SU-DHL-6 (cell line): Measurements from ENCODE around the gene NT5C2.

ENCODE experiments used
- H2AFZ ChIP-seq: fragments of 200-600 bp; sonication (generic); 2 replicates; pipeline ENCODE4 v1.6.1; 2014; ENCODE audit warnings: low read depth, mild to moderate bottlenecking, moderate library complexity, mixed read lengths, antibody characterized with exemption, low read length; ENCODE audit not compliant: severe bottlenecking
- H3F3A ChIP-seq: fragments of 200-600 bp; shearing (Covaris generic); 2 replicates; pipeline ENCODE4 v1.6.0; 2016; ENCODE audit warnings: antibody characterized with exemption, mild to moderate bottlenecking; ENCODE audit not compliant: insufficient read depth
- H3K27ac ChIP-seq: fragments of 200-600 bp; sonication (generic); 2 replicates; pipeline ENCODE4 v1.5.1; 2016; ENCODE audit warnings: low read depth, mild to moderate bottlenecking, low read length, moderate library complexity, mixed read lengths
- H3K27me3 ChIP-seq: fragments of 200-600 bp; sonication (generic), shearing (Covaris generic); 2 replicates; pipeline ENCODE4 v1.6.0; 2014; ENCODE audit warnings: mild to moderate bottlenecking, low read length
- H3K36me3 ChIP-seq: fragments of 200-600 bp; sonication (generic); 2 replicates; pipeline ENCODE4 v1.6.1; 2014; ENCODE audit warnings: mild to moderate bottlenecking, low read length, mixed read lengths
- H3K4me2 ChIP-seq: fragments of 300-600, 200-600 bp; shearing (Covaris generic), sonication (generic); 2 replicates; pipeline ENCODE4 v1.6.0; 2014; ENCODE audit warnings: low read length, low read depth, mild to moderate bottlenecking; ENCODE audit not compliant: poor library complexity, severe bottlenecking
- H3K4me3 ChIP-seq: fragments of 200-600 bp; sonication (generic); 2 replicates; pipeline ENCODE4 v1.5.1; 2014; ENCODE audit warnings: antibody characterized with exemption, low read length, mild to moderate bottlenecking, mixed read lengths; ENCODE audit not compliant: insufficient read depth, poor library complexity, severe bottlenecking
- H3K79me2 ChIP-seq: fragments of 200-600 bp; sonication (generic); 2 replicates; pipeline ENCODE4 v1.6.1; 2014; ENCODE audit warnings: mild to moderate bottlenecking, low read length, moderate library complexity; ENCODE audit not compliant: insufficient read depth
- H3K9ac ChIP-seq: fragments of 200-600 bp; sonication (generic); 2 replicates; pipeline ENCODE4 v1.7.0; 2014; ENCODE audit warnings: mild to moderate bottlenecking, low read length
- H3K9me2 ChIP-seq: fragments of 200-600 bp; sonication (generic); replicated peaks from 2 replicates; pipeline ENCODE4 v1.6.1; 2014; ENCODE audit warnings: low read length; ENCODE audit not compliant: insufficient read depth
- H3K9me3 ChIP-seq: fragments of 200-600 bp; sonication (generic); 2 replicates; pipeline ENCODE4 v1.6.1; 2014; ENCODE audit warnings: low read length, mixed read lengths; ENCODE audit not compliant: insufficient read depth
- H4K20me1 ChIP-seq: fragments of 200-600 bp; sonication (generic); 2 replicates; pipeline ENCODE4 v1.6.1; 2014; ENCODE audit warnings: low read depth, mild to moderate bottlenecking, antibody characterized with exemption, low read length, moderate library complexity, mixed read lengths
- EZH2phosphoT487 ChIP-seq: fragments of 200-600 bp; sonication (generic), shearing (Covaris generic); conservative IDR thresholded peaks from 2 replicates; pipeline ENCODE4 v1.6.1; 2018; ENCODE audit warnings: mild to moderate bottlenecking, antibody characterized with exemption, low read length, moderate library complexity, mixed read lengths
- TF ChIP-seq, protein P1 (sequence below): fragments of 200-600 bp; sonication (generic); IDR thresholded peaks from one replicate; pipeline ENCODE4 v1.5.1; 2017; ENCODE audit warnings: antibody characterized with exemption, mild to moderate bottlenecking, low read length, moderate library complexity; ENCODE audit not compliant: insufficient read depth, poor library complexity, severe bottlenecking

Gene NT5C2

GRCh38 chr10:103055105-103055504 is 138.0 kb downstream of the NT5C2 start:
- TF ChIP-seq, protein P1, sequence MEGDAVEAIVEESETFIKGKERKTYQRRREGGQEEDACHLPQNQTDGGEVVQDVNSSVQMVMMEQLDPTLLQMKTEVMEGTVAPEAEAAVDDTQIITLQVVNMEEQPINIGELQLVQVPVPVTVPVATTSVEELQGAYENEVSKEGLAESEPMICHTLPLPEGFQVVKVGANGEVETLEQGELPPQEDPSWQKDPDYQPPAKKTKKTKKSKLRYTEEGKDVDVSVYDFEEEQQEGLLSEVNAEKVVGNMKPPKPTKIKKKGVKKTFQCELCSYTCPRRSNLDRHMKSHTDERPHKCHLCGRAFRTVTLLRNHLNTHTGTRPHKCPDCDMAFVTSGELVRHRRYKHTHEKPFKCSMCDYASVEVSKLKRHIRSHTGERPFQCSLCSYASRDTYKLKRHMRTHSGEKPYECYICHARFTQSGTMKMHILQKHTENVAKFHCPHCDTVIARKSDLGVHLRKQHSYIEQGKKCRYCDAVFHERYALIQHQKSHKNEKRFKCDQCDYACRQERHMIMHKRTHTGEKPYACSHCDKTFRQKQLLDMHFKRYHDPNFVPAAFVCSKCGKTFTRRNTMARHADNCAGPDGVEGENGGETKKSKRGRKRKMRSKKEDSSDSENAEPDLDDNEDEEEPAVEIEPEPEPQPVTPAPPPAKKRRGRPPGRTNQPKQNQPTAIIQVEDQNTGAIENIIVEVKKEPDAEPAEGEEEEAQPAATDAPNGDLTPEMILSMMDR: no peak
- no peak for TF ChIP-seq EZH2phosphoT487
- Histone ChIP-seq H3K9me3 (no peaks in the 10 kb centered on the region), H2AFZ (no peak overlapping the region), H3K9ac (no peak overlapping the region), H3K27me3 (no peaks in the 10 kb centered on the region), H4K20me1 (no peaks in the 10 kb centered on the region), H3K36me3 (no peaks in the 10 kb centered on the region), H3K27ac (no peak overlapping the region), H3K9me2 (no peaks in the 10 kb centered on the region), H3K4me3 (no peak overlapping the region), H3K79me2 (no peaks in the 10 kb centered on the region), H3K4me2 (no peak overlapping the region), H3F3A (no peaks in the 10 kb centered on the region)

- no peaks in the 10 kb centered on the region for H4K20me1 ChIP-seq
- H3K9me2 ChIP-seq: no peaks in the 10 kb centered on the region
- no peak overlapping the region for H3K4me3 ChIP-seq
- no peaks in the 10 kb centered on the region for H3K9me3 ChIP-seq
- H3K27me3 ChIP-seq: no peaks in the 10 kb centered on the region
- H3K4me2 ChIP-seq: no peak overlapping the region
- H3K79me2 ChIP-seq: no peaks in the 10 kb centered on the region
- no peak overlapping the region for H3K9ac ChIP-seq
- no peaks in the 10 kb centered on the region for H3F3A ChIP-seq
- TF ChIP-seq EZH2phosphoT487: no peak
- TF ChIP-seq, protein P1: no peak
- H3K27ac ChIP-seq: no peak overlapping the region
- H3K36me3 ChIP-seq: no peaks in the 10 kb centered on the region
- no peak overlapping the region for H2AFZ ChIP-seq
Observed at GRCh38 chr10:103054621-103055020, 138.5 kb downstream of the NT5C2 start.

DNA sequence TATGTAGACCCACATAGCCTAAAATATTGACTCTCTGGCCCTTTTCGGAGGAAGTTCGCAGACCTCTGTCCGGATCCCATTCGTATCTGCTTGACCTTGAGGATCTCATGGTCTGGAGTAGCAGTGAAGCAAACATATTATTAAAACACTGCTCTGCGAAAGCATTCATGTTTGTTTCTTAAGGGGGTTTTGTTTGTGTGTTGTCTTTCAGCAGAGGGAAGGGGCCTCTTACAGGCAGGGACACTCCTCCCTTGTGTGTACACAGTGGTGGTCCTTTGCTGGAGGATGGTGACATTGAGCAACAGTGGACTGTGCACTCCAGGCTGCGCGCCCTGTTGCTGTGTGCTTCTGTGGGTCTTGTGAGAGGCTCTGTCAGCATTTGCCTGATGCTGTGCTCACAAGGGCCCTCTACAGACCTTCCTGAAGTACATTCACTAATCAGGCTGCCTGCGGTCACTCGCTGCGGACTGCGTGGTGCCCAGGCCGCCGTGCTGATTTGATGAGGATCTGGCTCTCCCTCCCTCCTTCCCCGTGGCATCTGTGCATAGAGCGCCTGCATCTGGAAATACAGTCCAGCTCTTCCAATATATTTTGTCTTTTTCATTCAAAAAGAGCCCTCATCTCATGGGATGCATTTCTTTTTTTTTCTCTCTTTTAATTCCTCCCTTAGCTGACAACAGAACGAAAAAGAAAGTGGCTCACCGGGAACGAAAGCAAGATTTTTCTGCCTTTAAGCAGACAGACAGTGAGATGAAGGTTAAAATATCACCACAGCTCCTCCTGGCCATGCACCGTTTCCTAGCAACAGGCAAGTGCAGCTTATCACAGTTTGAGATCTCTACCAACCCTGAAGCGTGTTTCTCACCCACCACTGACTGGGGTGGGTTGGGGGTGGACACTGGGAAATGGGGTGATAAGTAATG is 139.2 kb downstream of the NT5C2 start:
- no peaks in the 10 kb centered on the region for H3K27me3 ChIP-seq
- H2AFZ ChIP-seq: no peak overlapping the region
- no peaks in the 10 kb centered on the region for H3K36me3 ChIP-seq

More for the DNA sequence above, 139.2 kb downstream of the NT5C2 start:
- no peaks in the 10 kb centered on the region for H3K9me2 ChIP-seq
- H3K27ac ChIP-seq: no peak overlapping the region
- TF ChIP-seq, protein P1: no peak
- no peak for TF ChIP-seq EZH2phosphoT487
- H3K4me3 ChIP-seq: no peak overlapping the region
- H4K20me1 ChIP-seq: no peaks in the 10 kb centered on the region
- H3K4me2 ChIP-seq: no peak overlapping the region
- no peaks in the 10 kb centered on the region for H3K9me3 ChIP-seq
- no peaks in the 10 kb centered on the region for H3F3A ChIP-seq
- H3K79me2 ChIP-seq: no peaks in the 10 kb centered on the region
- no peak overlapping the region for H3K9ac ChIP-seq
